ENCODE data around the gene FNBP1. TPM values are rescaled to one million over a fixed set of nuclear protein-coding genes. Genes with fewer than 3 reads are reported as not detected.

Gene FNBP1
- total RNA-seq, 1 experiment from 2014 or later, result 36.5 TPM

DNA sequence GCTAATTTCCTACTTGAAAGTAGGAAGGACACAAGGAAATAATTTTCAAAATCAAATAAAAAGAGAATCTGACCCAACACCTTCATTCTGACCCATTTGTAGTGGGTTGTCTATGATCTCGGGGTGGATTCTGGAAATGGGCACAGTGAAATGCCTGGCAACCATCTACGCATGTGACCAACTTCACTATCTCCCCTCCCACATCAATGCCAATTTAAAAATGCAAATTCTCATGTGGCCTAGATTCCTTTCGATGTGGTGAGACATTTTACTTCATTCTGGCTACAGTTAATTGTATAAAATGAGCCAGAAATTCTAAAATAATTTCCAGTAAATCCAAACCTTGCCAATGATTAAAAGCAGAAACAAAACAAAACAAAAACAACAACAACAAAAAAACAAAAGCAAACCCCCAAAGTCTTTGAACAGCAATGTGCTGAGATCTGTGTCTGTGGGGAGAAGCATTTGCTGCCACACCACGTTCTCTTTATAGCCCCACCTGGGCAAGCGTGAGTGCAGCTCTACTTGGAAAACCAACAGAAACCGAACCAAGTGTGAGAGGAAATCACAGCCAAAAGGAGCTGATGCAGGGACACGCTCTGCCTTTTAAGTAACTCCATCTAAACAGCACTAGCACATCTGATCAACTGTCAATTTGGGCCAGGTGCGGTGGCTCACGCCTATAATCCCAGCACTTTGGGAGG lies 148.7 kb downstream of the FNBP1 start:
- H3K4ac ChIP-seq (ENCODE audit: low read depth, low read length), result no peak overlapping the region
- no CpG with 5 or more reads among the region's 9 CpGs for WGBS (ENCODE audit: extremely low coverage, insufficient read length, low lambda C conversion rate)
- no peak overlapping the region for H2BK5ac ChIP-seq (ENCODE audit: insufficient read length, low read length)
- H3K14ac ChIP-seq (ENCODE audit: insufficient read depth, low read length), result no peak overlapping the region
- H3K23me2 ChIP-seq (ENCODE audit: insufficient read length, low read depth, low read length, poor library complexity, severe bottlenecking), result no peaks in the 10 kb centered on the region
- H3K56ac ChIP-seq (ENCODE audit: insufficient read length, low read depth, low read length), result no peak overlapping the region
- no peak for DNase-seq
- no peaks in the 10 kb centered on the region for H3K9me3 ChIP-seq (ENCODE audit: control insufficient read depth, low read depth, low read length)
- H2BK12ac ChIP-seq (ENCODE audit: insufficient read length, low read depth, low read length), result no peak overlapping the region
- TF ChIP-seq, protein P1, sequence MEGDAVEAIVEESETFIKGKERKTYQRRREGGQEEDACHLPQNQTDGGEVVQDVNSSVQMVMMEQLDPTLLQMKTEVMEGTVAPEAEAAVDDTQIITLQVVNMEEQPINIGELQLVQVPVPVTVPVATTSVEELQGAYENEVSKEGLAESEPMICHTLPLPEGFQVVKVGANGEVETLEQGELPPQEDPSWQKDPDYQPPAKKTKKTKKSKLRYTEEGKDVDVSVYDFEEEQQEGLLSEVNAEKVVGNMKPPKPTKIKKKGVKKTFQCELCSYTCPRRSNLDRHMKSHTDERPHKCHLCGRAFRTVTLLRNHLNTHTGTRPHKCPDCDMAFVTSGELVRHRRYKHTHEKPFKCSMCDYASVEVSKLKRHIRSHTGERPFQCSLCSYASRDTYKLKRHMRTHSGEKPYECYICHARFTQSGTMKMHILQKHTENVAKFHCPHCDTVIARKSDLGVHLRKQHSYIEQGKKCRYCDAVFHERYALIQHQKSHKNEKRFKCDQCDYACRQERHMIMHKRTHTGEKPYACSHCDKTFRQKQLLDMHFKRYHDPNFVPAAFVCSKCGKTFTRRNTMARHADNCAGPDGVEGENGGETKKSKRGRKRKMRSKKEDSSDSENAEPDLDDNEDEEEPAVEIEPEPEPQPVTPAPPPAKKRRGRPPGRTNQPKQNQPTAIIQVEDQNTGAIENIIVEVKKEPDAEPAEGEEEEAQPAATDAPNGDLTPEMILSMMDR (conservative IDR thresholded peaks at IDR 0.05), result no peak
- Mint-ChIP-seq H3K27me3 (ENCODE audit: low read depth) (no peaks in the 10 kb centered on the region), H3K4me1 (peaks cover 18% of the 10 kb centered on the region in 2 experiments), H3K9me3 (no peaks in the 10 kb centered on the region; a peak in 1 of 5 replicates), H3K27ac (peak overlapping the region in 2 of 3 experiments; percentile 63 to 66; a peak in 3 of 7 replicates), H3K4me3 (no peak overlapping the region), H3K36me3 (ENCODE audit: insufficient read depth in 1 of 3, low read depth in 3 of 3) (peaks cover 19 to 42% (median 37%) of the 10 kb centered on the region in 3 experiments)
- no peaks in the 10 kb centered on the region for H3K27me3 ChIP-seq (ENCODE audit: insufficient read depth, low read length)
- no peak overlapping the region for H3K27ac ChIP-seq (ENCODE audit: insufficient read length, low read depth, low read length)
- H4K91ac ChIP-seq (ENCODE audit: insufficient read length, low read depth, low read length), result no peak overlapping the region
- no peak overlapping the region for H2BK15ac ChIP-seq (ENCODE audit: low read depth, low read length)
- H2BK20ac ChIP-seq (ENCODE audit: low read depth, low read length, poor library complexity, severe bottlenecking), result no peak overlapping the region
- H2BK120ac ChIP-seq (ENCODE audit: low read depth, low read length, poor library complexity, severe bottlenecking), result no peak overlapping the region
- no peak overlapping the region for H3K23ac ChIP-seq (ENCODE audit: insufficient read length, low read depth, low read length)
- H3K4me2 ChIP-seq (ENCODE audit: insufficient read depth, insufficient read length, low read length), result no peak overlapping the region
- H3K18ac ChIP-seq (ENCODE audit: insufficient read length, low read depth, low read length), result no peak overlapping the region
- no peaks in the 10 kb centered on the region for H4K20me1 ChIP-seq (ENCODE audit: control insufficient read depth, insufficient read depth, insufficient read length)
- H3T11ph ChIP-seq (ENCODE audit: low read length), result no peak overlapping the region
- no peak overlapping the region for H4K8ac ChIP-seq (replicated peaks; ENCODE audit: insufficient read length, low read depth, low read length)
- no peaks in the 10 kb centered on the region for H3K79me1 ChIP-seq (ENCODE audit: insufficient read depth, low read depth, low read length, poor library complexity, severe bottlenecking)
- H2AFZ ChIP-seq (ENCODE audit: low read length), result no peak overlapping the region
- H4K5ac ChIP-seq (ENCODE audit: insufficient read length, low read depth, low read length), result no peak overlapping the region
- no peak overlapping the region for H3K9ac ChIP-seq (ENCODE audit: extremely low read depth, insufficient read length, low read length)
- H3K79me2 ChIP-seq (ENCODE audit: insufficient read depth, low read length), result no peaks in the 10 kb centered on the region
- peaks cover 3% of the 10 kb centered on the region; the same call in 1 of the 2 replicates for H3K4me1 ChIP-seq (ENCODE audit: insufficient read depth, low read length)
- H2AK5ac ChIP-seq (ENCODE audit: insufficient read length, low read length), result no peak overlapping the region
